ENCODE measurements around the gene SH3RF2. TPM values are rescaled to one million over a fixed set of nuclear protein-coding genes. Genes with fewer than 3 reads are reported as not detected.

The SH3RF2 gene
- total and polyA plus RNA-seq, 4 donors, result 1.0 to 10.5 (median 4.9) TPM

DNA sequence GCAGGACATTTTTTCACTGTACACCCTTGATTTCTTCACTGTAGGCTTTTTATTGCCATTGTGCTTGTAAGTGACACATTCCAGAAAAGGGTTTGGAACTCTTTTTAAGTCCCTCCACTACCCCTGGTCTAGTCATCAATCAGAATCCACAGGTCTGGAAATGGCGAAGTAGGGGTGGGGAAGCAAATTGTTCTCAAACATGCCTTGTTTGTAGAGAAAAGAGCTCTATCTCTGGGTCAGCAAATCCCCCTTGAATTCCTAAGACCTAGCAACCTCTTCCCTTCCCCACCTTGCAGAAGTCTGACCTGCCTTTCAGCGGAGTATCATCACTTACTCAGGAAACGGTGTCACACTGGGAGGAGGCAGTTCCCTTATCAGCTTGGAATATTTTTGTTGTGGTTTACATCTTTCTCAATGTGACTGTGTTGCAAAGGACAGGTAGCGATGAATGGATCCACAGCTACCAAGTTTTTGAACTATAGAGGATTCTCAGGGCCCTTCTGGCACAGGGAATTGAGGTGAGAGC is 3.2 kb downstream of the SH3RF2 start:
- TF ChIP-seq HNF4G (IDR thresholded peaks at IDR 0.05), result no peak
- no peak for TF ChIP-seq GABPA (IDR thresholded peaks at IDR 0.05 in 1 of 2, conservative IDR thresholded peaks at IDR 0.05 in 1 of 2)
- no peak for TF ChIP-seq RXRA (IDR thresholded peaks at IDR 0.05)
- TF ChIP-seq, protein P1, sequence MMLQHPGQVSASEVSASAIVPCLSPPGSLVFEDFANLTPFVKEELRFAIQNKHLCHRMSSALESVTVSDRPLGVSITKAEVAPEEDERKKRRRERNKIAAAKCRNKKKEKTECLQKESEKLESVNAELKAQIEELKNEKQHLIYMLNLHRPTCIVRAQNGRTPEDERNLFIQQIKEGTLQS (IDR thresholded peaks at IDR 0.05), result no peak
- no peak for TF ChIP-seq ZBTB33 (IDR thresholded peaks at IDR 0.05)
- TF ChIP-seq, protein P2, sequence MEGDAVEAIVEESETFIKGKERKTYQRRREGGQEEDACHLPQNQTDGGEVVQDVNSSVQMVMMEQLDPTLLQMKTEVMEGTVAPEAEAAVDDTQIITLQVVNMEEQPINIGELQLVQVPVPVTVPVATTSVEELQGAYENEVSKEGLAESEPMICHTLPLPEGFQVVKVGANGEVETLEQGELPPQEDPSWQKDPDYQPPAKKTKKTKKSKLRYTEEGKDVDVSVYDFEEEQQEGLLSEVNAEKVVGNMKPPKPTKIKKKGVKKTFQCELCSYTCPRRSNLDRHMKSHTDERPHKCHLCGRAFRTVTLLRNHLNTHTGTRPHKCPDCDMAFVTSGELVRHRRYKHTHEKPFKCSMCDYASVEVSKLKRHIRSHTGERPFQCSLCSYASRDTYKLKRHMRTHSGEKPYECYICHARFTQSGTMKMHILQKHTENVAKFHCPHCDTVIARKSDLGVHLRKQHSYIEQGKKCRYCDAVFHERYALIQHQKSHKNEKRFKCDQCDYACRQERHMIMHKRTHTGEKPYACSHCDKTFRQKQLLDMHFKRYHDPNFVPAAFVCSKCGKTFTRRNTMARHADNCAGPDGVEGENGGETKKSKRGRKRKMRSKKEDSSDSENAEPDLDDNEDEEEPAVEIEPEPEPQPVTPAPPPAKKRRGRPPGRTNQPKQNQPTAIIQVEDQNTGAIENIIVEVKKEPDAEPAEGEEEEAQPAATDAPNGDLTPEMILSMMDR (IDR thresholded peaks at IDR 0.05; ENCODE audit: low read depth, low read length, missing input control), result no peak
- no peak for TF ChIP-seq NR2F2 (IDR thresholded peaks at IDR 0.05)
- no peak for TF ChIP-seq TAF1 (conservative IDR thresholded peaks at IDR 0.05)
- TF ChIP-seq HNF4A (conservative IDR thresholded peaks at IDR 0.05), result no peak
- no peak for TF ChIP-seq YY1 (IDR thresholded peaks at IDR 0.05)
- no peak for TF ChIP-seq JUND (IDR thresholded peaks at IDR 0.05)
- no peak for TF ChIP-seq RAD21 (IDR thresholded peaks at IDR 0.05)
- no peak for TF ChIP-seq REST (IDR thresholded peaks at IDR 0.05)
- TF ChIP-seq, protein P3, sequence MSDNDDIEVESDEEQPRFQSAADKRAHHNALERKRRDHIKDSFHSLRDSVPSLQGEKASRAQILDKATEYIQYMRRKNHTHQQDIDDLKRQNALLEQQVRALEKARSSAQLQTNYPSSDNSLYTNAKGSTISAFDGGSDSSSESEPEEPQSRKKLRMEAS (IDR thresholded peaks at IDR 0.05), result no peak
- no peak for TF ChIP-seq FOXA1 (IDR thresholded peaks at IDR 0.05)
- Histone ChIP-seq H3K4me1 (ENCODE audit: control insufficient read depth in 4 of 4, insufficient read depth in 4 of 4, low read length in 3 of 4) (peaks cover 0 to 75% (median 56%) of the 10 kb centered on the region in 4 donors), H3K27ac (ENCODE audit: low read depth in 1 of 2, low read length in 2 of 2) (no peak overlapping the region), H3K27me3 (ENCODE audit: control insufficient read depth in 4 of 4, insufficient read depth in 4 of 4, low read length in 3 of 4) (no peaks in the 10 kb centered on the region), H3K9me3 (ENCODE audit: control insufficient read depth in 4 of 4, low read length in 3 of 4) (no peaks in the 10 kb centered on the region), H3K4me3 (ENCODE audit: low read depth in 1 of 3, low read length in 3 of 3) (no peak overlapping the region), H3K36me3 (ENCODE audit: control insufficient read depth in 4 of 4, insufficient read depth in 3 of 4, low read depth in 1 of 4, low read length in 3 of 4) (no peaks in the 10 kb centered on the region), H3K9ac (ENCODE audit: low read depth in 1 of 2, low read length in 2 of 2) (no peak overlapping the region)
- DNase-seq (ENCODE audit: low spot score), result no peak
- WGBS, result 83% methylated on average over 4 of the region's 4 CpGs

DNA sequence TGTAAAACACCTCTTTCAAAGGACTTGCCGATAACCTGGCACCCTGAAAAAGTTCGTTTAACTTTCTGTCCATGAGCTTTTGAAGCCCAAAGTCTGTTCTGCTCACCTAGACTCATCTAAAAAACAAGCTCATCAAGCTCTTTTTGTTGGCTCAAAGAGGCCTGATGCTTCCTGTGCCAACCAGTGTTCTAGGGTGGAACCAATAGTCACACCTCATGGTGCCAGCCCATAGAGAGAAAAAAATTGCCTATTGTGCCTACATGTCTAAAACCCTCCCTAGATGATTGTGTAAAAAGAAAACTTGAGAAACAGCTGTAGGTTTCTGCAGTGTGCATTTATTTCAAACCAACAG is 4.7 kb downstream of the SH3RF2 start:
- Histone ChIP-seq H3K9me3 (ENCODE audit: control insufficient read depth in 4 of 4, low read length in 3 of 4) (no peaks in the 10 kb centered on the region), H3K9ac (ENCODE audit: low read depth in 1 of 2, low read length in 2 of 2) (no peak overlapping the region), H3K4me1 (ENCODE audit: control insufficient read depth in 4 of 4, insufficient read depth in 4 of 4, low read length in 3 of 4) (peaks cover 4 to 88% (median 67%) of the 10 kb centered on the region in 4 donors), H3K36me3 (ENCODE audit: control insufficient read depth in 4 of 4, insufficient read depth in 3 of 4, low read depth in 1 of 4, low read length in 3 of 4) (no peaks in the 10 kb centered on the region), H3K27ac (ENCODE audit: low read depth in 1 of 2, low read length in 2 of 2) (no peak overlapping the region), H3K27me3 (ENCODE audit: control insufficient read depth in 4 of 4, insufficient read depth in 4 of 4, low read length in 3 of 4) (no peaks in the 10 kb centered on the region), H3K4me3 (ENCODE audit: low read depth in 1 of 3, low read length in 3 of 3) (no peak overlapping the region)
- DNase-seq (ENCODE audit: low spot score), result no peak
- WGBS, result 67% methylated on average over 2 of the region's 2 CpGs
- TF ChIP-seq HNF4A (conservative IDR thresholded peaks at IDR 0.05) (no peak), REST (IDR thresholded peaks at IDR 0.05) (no peak), FOXA2 (IDR thresholded peaks at IDR 0.05) (no peak), ZBTB33 (IDR thresholded peaks at IDR 0.05) (no peak), SP1 (IDR thresholded peaks at IDR 0.05) (no peak), EGR1 (IDR thresholded peaks at IDR 0.05; ENCODE audit: low read depth in 2 of 2) (no peak), YY1 (IDR thresholded peaks at IDR 0.05) (no peak), JUND (IDR thresholded peaks at IDR 0.05) (no peak)
- TF ChIP-seq, protein P3 (IDR thresholded peaks at IDR 0.05), result no peak
- TF ChIP-seq, protein P1 (IDR thresholded peaks at IDR 0.05), result no peak

Measured in liver (tissue), 9 donors.